CD1c-positive myeloid dendritic cell (primary cell): ENCODE results near the gene FOXO3.

Experiments used
- DNase-seq: peaks from one replicate; pipeline ENCODE4 v3.0.0-alpha.2; 2016; ENCODE audit errors: extremely low spot score

FOXO3 gene

GRCh38 chr6:108594640-108595039 is 33.9 kb downstream of the FOXO3 start:
- no peak for DNase-seq

DNA sequence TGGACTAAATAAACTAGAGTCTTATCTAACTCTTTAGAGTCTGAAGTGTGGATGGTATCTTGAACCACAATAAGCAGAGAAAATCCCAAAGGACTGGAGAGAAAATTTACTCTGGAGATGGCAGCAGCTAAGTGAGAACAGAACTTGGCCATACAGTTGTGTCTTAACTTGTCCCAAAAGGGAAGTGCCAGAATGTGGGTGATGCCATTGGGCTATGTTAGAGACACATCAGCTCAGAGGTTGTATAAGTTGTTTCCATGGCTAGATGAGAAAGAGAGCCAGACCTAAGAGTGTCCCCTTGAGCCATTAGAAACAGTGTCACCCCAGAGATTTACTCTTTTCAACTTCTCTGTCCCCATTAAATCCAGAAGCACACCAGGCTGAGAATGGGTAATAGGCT is 36.2 kb downstream of the FOXO3 start:
- DNase-seq: peak; percentile 64

DNA sequence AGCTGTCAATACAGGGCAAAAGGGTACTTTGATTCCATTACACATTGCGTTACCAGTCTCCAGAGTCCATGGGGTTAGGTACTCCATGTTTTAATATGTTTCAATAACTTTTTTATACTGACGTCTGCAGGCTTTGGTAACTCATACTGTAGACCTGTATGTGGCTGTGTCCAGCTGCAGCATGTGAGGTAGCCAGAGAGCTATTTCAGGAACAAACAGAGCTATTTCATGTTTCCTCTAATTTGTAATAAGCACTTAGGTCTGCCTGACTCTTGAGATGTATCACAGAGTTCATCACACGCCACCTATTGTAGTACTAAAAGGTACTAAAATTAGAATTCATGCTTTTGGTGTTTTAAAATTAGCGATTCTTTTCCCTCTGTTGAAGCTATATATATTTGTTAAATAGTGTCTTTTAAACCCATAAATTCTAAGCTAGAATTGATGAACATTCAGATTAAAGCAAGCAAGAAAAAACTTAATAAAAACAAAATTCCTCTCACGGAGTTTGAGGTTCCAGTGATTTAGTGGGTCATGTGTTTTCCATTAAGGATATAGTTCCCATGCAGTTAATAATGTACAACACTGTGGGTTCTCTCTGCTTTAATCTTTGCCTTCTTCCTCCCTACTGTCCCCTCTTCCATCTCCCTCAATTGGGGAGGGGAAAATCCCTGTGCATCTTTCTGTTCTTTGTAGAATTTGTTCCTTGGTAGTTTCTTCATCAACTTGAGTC is 37.0 kb downstream of the FOXO3 start:
- DNase-seq: peak; percentile 34

GRCh38 chr6:108598305-108598863 is 37.7 kb downstream of the FOXO3 start:
- DNase-seq: no peak

DNA sequence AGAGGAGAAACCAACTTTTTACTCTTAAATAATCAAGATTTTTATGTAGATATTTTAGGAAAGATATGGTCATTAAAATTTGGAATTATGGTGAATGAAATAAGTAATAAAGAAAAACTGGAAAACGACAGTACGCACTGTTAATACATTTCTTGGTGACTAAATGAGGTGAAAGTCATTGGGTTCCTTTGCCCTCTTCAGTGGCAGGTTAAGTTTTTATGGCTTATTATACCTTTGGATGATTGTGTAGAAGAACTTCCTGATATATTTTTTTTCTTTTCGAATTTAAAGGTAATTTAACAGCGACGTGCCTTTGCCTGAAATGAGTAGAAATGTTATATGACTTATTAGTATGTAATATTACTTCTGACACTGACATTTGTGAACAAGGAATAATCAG is 43.4 kb downstream of the FOXO3 start:
- DNase-seq: no peak

- DNase-seq: no peak
Measured at GRCh38 chr6:108606250-108606690, 45.6 kb downstream of the FOXO3 start.

DNA sequence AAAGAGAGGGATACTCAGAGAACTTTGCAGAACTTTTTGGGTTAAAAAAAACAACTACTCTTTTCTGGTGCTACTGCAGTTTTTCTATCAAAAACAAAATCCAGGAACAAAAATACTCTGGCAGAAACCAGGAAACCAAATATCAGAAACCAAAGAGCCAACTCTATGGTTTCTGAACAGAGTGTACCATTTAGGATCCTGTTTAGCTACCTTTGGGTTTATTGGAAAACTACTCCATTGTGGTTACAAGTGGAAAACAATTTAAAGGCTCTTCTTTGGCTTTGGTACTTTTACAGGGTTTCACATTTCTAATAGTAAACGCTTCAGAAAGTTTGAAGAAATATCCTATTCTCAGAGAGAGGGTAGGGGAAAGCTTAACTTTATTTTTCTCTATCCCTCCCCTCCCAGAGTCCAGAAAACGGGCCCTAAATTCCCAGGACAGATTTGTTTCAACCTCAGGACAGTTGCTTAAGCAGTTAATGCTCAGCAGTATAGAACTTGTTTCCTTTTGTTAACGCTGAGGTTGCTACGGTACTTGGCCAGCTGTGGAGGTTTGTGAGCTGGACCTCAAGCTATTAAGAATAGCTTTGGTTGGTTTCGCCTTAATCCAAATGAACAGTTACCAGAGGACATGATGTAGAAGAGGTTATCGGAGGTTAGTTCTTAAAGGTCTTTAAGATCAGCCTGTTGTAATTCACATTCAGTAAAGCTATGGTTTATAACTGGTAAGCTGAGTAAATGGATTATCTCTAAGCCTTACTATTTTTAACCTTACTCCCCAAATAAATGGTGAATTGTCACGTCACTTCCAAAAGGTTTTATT is 47.9 kb downstream of the FOXO3 start:
- DNase-seq: no peak

DNA sequence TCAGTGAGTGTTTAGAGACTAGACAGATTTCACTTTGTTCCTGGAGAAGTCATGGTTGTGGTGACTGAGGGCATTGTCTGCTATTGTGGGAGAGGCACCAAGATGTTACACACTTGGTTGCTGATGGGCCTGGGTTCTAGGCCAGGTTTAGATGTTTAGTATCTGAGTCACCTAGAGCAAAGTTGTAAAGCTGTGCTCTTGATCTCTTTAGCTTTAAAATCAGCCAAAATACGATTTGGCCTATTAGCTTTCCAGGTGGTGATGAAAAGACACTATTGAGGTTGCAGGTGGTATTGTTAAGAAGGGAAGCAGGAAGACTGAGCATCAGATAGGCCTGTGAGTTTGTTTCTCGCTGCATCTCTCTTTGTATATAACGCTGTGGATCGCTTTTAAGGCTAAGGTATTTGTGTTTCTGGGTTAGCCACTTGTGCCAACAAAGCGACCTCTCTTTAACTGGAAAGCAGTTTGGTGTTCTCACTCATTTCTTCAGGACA is 48.6 kb downstream of the FOXO3 start:
- DNase-seq: no peak

GRCh38 chr6:108610270-108610839 is 49.6 kb downstream of the FOXO3 start:
- no peak for DNase-seq

DNA sequence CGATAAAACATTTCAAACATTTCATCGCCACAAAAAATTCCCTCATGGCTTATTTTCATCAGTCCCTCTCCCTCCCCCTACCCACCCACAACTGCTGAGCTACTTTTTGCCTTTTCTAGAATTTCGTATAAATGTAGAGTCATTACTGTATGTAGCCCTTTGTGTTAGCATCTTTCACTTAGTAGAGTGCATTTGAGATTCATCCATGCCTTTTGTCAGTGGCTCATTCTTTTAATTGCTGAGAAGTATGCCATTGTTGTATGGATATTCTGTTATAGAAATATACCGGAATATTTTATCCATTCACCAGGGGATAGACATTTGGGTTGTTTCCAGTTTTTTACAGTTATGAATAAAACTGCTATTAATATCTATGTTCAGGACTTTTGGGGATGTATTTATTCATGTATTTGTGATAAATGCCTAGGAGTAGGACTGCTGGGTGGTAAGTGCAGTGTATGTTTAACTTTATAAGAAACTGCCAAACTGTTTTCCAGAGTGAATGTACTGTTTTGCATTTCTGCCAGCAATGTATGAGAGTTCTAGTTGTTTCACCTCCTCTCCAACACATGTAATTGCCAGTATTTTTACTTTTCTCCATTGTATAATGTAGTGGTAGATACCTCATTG is 50.4 kb downstream of the FOXO3 start:
- no peak for DNase-seq

- no peak for DNase-seq
Measured at GRCh38 chr6:108612852-108613251, 52.1 kb downstream of the FOXO3 start.

- peak; percentile 28 for DNase-seq
Measured at GRCh38 chr6:108616544-108616943, 55.8 kb downstream of the FOXO3 start.

DNA sequence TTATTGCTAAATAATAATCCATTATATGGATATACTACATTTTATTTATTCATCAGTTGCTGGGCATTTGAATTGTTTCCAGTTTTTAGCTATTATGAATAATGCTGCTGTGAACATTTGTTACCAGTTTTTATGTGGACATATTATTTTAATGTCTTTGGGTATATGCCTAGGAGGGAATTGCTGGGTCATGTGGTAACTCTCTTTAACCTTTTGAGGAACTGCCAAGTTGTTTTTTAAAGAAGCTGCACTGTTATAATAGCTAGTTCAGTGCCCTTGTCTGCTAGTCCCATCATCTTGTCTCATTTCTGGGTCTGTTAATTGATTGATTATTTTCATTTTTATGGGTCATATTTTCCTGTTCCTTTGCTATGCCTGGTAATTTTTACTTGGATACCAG is 56.3 kb downstream of the FOXO3 start:
- peak; percentile 50 for DNase-seq

GRCh38 chr6:108618623-108619152 is 58.0 kb downstream of the FOXO3 start:
- DNase-seq: no peak

- peak; percentile 26 for DNase-seq
Measured at GRCh38 chr6:108619431-108620197, 58.9 kb downstream of the FOXO3 start.

DNA sequence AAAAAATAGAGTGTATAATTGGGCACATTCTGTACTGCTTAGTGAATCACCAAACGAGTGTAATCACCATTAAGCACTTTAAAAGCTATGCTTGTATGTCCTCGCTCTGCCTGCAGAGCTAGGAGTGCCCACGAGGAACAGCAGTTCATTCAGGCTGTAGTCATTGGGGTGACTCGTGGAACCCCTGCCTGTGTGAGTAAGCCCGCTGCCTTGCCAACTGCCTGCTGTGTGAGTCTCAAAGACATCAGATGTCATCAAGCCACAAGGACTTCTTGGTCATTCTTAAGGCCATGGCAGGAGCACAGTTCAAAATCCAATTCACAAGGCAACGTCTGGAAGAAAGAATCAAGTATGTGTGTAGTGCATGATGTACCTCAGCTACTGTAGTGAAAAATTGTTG is 60.4 kb downstream of the FOXO3 start:
- peak; percentile 55 for DNase-seq

GRCh38 chr6:108622641-108623298 is 62.1 kb downstream of the FOXO3 start:
- DNase-seq: peak; percentile 95

- DNase-seq: no peak
Measured at GRCh38 chr6:108623995-108624394, 63.3 kb downstream of the FOXO3 start.

GRCh38 chr6:108625581-108625980 is 64.9 kb downstream of the FOXO3 start:
- DNase-seq: no peak

- no peak for DNase-seq
Measured at GRCh38 chr6:108626777-108627176, 66.1 kb downstream of the FOXO3 start.
